HepG2 (cell line): Measurements from ENCODE around the gene C1orf159. TPM values are rescaled to one million over a fixed set of nuclear protein-coding genes. Genes with fewer than 3 reads are reported as not detected.

ENCODE experiments used
- ATM ChIP-seq: fragments of 450-650 bp; IDR thresholded peaks from 2 replicates; pipeline ENCODE4 v1.7.1; 2017; ENCODE audit warnings: mild to moderate bottlenecking, borderline replicate concordance
- BHLHE40 ChIP-seq: IDR thresholded peaks from 2 replicates; pipeline ENCODE4 v1.6.1; 2011; ENCODE audit warnings: low read length, improper control_type of control experiment
- EEA1 ChIP-seq: sonication (generic); formaldehyde crosslinking; IDR thresholded peaks from 2 replicates; pipeline ENCODE4 v1.5.1; 2020; ENCODE audit warnings: mild to moderate bottlenecking, missing genetic modification reagents, borderline replicate concordance
- EED ChIP-seq: sonication (generic); formaldehyde crosslinking; IDR thresholded peaks from 2 replicates; pipeline ENCODE4 v1.5.0; 2020; ENCODE audit warnings: mild to moderate bottlenecking, missing genetic modification reagents
- IKZF1 ChIP-seq: fragments of 450-650 bp; IDR thresholded peaks from 2 replicates; pipeline ENCODE4 v1.7.1; 2016
- THAP7 ChIP-seq: sonication (generic); formaldehyde crosslinking; IDR thresholded peaks from 2 replicates; pipeline ENCODE4 v1.8.1; 2023; ENCODE audit warnings: mild to moderate bottlenecking, missing genetic modification reagents
- ZBTB7A ChIP-seq: sonication (generic); formaldehyde crosslinking; IDR thresholded peaks from 2 replicates; pipeline ENCODE4 v1.8.0; 2022; ENCODE audit warnings: mild to moderate bottlenecking, missing genetic modification reagents
- ZFP90 ChIP-seq: sonication (generic); formaldehyde crosslinking; IDR thresholded peaks from 2 replicates; pipeline ENCODE4 v1.8.0; 2022; ENCODE audit warnings: missing genetic modification reagents, mild to moderate bottlenecking, inconsistent platforms, borderline replicate concordance
- ZMYM2 ChIP-seq: sonication (generic); formaldehyde crosslinking; IDR thresholded peaks from 2 replicates; pipeline ENCODE4 v1.8.0; 2022; ENCODE audit warnings: mild to moderate bottlenecking, missing genetic modification reagents
- ZNF225 ChIP-seq: sonication (generic); formaldehyde crosslinking; IDR thresholded peaks from 2 replicates; pipeline ENCODE4 v1.4.0; 2020; ENCODE audit warnings: mild to moderate bottlenecking, missing genetic modification reagents
- ZNF274 ChIP-seq: sonication (generic); formaldehyde crosslinking; IDR thresholded peaks from 2 replicates; pipeline ENCODE4 v1.5.1; 2020; ENCODE audit warnings: mild to moderate bottlenecking, missing genetic modification reagents
- ZNF280B ChIP-seq: sonication (generic); formaldehyde crosslinking; IDR thresholded peaks from 2 replicates; pipeline ENCODE4 v1.5.0; 2020; ENCODE audit warnings: missing genetic modification reagents, mild to moderate bottlenecking, borderline replicate concordance
- ZNF468 ChIP-seq: sonication (generic); formaldehyde crosslinking; IDR thresholded peaks from 2 replicates; pipeline ENCODE4 v1.8.0; 2022; ENCODE audit warnings: mild to moderate bottlenecking, moderate library complexity, missing genetic modification reagents
- ZNF530 ChIP-seq: sonication (generic); formaldehyde crosslinking; IDR thresholded peaks from 2 replicates; pipeline ENCODE4 v1.5.0; 2020; ENCODE audit warnings: low read depth, mild to moderate bottlenecking, missing genetic modification reagents
- ZNF646 ChIP-seq: sonication (generic); formaldehyde crosslinking; IDR thresholded peaks from 2 replicates; pipeline ENCODE4 v1.9.0; 2021; ENCODE audit warnings: mild to moderate bottlenecking, missing genetic modification reagents
- ZSCAN20 ChIP-seq: sonication (generic); formaldehyde crosslinking; IDR thresholded peaks from 2 replicates; pipeline ENCODE4 v1.4.0; 2020; ENCODE audit warnings: missing genetic modification reagents, mild to moderate bottlenecking, borderline replicate concordance
- ZSCAN30 ChIP-seq: sonication (generic); formaldehyde crosslinking; IDR thresholded peaks from 2 replicates; pipeline ENCODE4 v1.5.0; 2020; ENCODE audit warnings: mild to moderate bottlenecking, missing genetic modification reagents
- polyA plus RNA-seq, 8 experiments: library from polyadenylated mRNA; depleted of rRNA in 3 of 8; stranded (reverse) in 7 of 8; unstranded in 1 of 8; fragments of >200 nt; fragmentation: Illumina TruSeq in 4 of 8; extraction: Trizol in 4 of 8; gene quantifications; 2 replicates each; pipeline versions ENCODE4 v1.2.1 to v1.2.3, GENCODE V29; 2011 to 2016; ENCODE audit warnings: low read depth in 4 of 8, missing spikeins in 1 of 8, mixed read lengths in 1 of 8; ENCODE audit not compliant: insufficient read depth in 1 of 8
- total RNA-seq, 5 experiments: library from RNA; depleted of rRNA; stranded (reverse); fragments of >200 nt; fragmentation: Illumina TruSeq; extraction: Trizol; gene quantifications; 2 replicates each; pipeline ENCODE4 v1.2.3, GENCODE V29; 2016; ENCODE audit warnings: low read depth in 1 of 5
- TF ChIP-seq, protein P1 (sequence below): sonication (generic); formaldehyde crosslinking; conservative IDR thresholded peaks from 2 replicates; pipeline ENCODE4 v1.5.0; 2020; ENCODE audit warnings: missing genetic modification reagents

The C1orf159 gene
- total and polyA plus RNA-seq, 2 of the 13 experiments (the other 11 are each of a cell fraction or from before 2014, with no cell fraction given) = 3.8 to 6.7 TPM

GRCh38 chr1:1123581-1124507 is 8.0 kb upstream of the C1orf159 start (continued):
- TF ChIP-seq ZSCAN20 (no peak), ZBTB7A (CRISPR knock-in tag) (no peak), ZFP90 (CRISPR knock-in tag) (no peak), BHLHE40 (0 out of 2 replicates have a peak, but pooled peaks have one; percentile 41), ZNF225 (CRISPR knock-in tag) (no peak), EED (CRISPR knock-in tag) (peak; percentile 60; the same call in 1 of the 2 replicates), IKZF1 (no peak), EEA1 (CRISPR knock-in tag) (peak; percentile 75), ZMYM2 (peak; percentile 96), ZNF280B (peak; percentile 71; the same call in 1 of the 2 replicates), ZNF646 (CRISPR knock-in tag) (peak; percentile 42; the same call in 1 of the 2 replicates), ZNF468 (CRISPR knock-in tag) (no peak), ZNF530 (no peak), ATM (no peak), THAP7 (CRISPR knock-in tag) (no peak), ZNF274 (CRISPR knock-in tag) (peak; percentile 48; the same call in 1 of the 2 replicates), ZSCAN30 (no peak)
- TF ChIP-seq, protein P1, sequence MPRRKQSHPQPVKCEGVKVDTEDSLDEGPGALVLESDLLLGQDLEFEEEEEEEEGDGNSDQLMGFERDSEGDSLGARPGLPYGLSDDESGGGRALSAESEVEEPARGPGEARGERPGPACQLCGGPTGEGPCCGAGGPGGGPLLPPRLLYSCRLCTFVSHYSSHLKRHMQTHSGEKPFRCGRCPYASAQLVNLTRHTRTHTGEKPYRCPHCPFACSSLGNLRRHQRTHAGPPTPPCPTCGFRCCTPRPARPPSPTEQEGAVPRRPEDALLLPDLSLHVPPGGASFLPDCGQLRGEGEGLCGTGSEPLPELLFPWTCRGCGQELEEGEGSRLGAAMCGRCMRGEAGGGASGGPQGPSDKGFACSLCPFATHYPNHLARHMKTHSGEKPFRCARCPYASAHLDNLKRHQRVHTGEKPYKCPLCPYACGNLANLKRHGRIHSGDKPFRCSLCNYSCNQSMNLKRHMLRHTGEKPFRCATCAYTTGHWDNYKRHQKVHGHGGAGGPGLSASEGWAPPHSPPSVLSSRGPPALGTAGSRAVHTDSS (CRISPR knock-in tag) = no peak
